HEK293 (cell line): Measurements from ENCODE around the gene ZNF488.

Experiments used
- BCL11A ChIP-seq: fragments of 450-650 bp; formaldehyde crosslinking; IDR thresholded peaks from 2 replicates; pipeline ENCODE4 v1.5.1; 2016; ENCODE audit warnings: low read depth, missing biosample characterization, missing genetic modification characterization
- SALL2 ChIP-seq: fragments of 450-650 bp; formaldehyde crosslinking; IDR thresholded peaks from 2 replicates; pipeline ENCODE4 v1.5.0; 2017; ENCODE audit warnings: missing biosample characterization, mild to moderate bottlenecking, missing genetic modification characterization, borderline replicate concordance
- ZNF214 ChIP-seq: fragments of 450-650 bp; formaldehyde crosslinking; IDR thresholded peaks from 2 replicates; pipeline ENCODE4 v1.5.1; 2017; ENCODE audit warnings: missing biosample characterization, mild to moderate bottlenecking, missing genetic modification characterization, borderline replicate concordance
- ZNF24 ChIP-seq: fragments of 450-650 bp; formaldehyde crosslinking; IDR thresholded peaks from 2 replicates; pipeline ENCODE4 v1.5.1; 2016; ENCODE audit warnings: missing biosample characterization, missing genetic modification characterization
- ZNF670 ChIP-seq: fragments of 450-650 bp; formaldehyde crosslinking; IDR thresholded peaks from 2 replicates; pipeline ENCODE4 v1.5.1; 2016; ENCODE audit warnings: missing biosample characterization, missing genetic modification characterization, low read depth
- TF ChIP-seq, protein P1 (sequence below): fragments of 450-650 bp; formaldehyde crosslinking; IDR thresholded peaks from 2 replicates; pipeline ENCODE4 v1.5.1; 2016; ENCODE audit warnings: missing biosample characterization, missing genetic modification characterization
- TF ChIP-seq, protein P2 (sequence below): fragments of 450-650 bp; formaldehyde crosslinking; IDR thresholded peaks from 2 replicates; pipeline ENCODE4 v1.5.1; 2016; ENCODE audit warnings: missing biosample characterization, missing genetic modification characterization
- TF ChIP-seq, protein P3 (sequence below): fragments of 450-650 bp; formaldehyde crosslinking; IDR thresholded peaks from 2 replicates; pipeline ENCODE4 v1.5.1; 2017; ENCODE audit warnings: missing biosample characterization, missing genetic modification characterization
- TF ChIP-seq, protein P4 (sequence below): fragments of 450-650 bp; formaldehyde crosslinking; conservative IDR thresholded peaks from 2 replicates; pipeline ENCODE4 v1.5.1; 2016; ENCODE audit warnings: low read depth, missing biosample characterization, missing genetic modification characterization

DNA sequence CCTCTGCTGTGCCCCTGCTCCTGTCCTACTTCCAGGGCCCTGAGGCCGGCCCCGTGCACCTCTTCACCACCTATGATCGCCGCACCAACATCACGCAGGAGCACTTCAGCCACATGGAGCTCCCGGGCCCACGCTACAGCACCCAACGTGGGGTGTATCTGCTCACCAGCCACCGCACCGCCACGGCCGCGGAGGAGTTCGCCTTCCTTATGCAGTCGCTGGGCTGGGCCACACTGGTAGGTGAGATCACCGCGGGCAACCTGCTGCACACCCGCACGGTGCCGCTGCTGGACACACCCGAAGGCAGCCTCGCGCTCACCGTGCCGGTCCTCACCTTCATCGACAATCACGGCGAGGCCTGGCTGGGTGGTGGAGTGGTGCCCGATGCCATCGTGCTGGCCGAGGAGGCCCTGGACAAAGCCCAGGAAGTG, 34.1 kb downstream of the ZNF488 start:
- TF ChIP-seq BCL11A (tag by site-specific recombination) (no peak), ZNF24 (tag by site-specific recombination) (no peak), ZNF214 (tag by site-specific recombination) (no peak), SALL2 (no peak), ZNF670 (tag by site-specific recombination) (no peak)
- TF ChIP-seq, protein P1, sequence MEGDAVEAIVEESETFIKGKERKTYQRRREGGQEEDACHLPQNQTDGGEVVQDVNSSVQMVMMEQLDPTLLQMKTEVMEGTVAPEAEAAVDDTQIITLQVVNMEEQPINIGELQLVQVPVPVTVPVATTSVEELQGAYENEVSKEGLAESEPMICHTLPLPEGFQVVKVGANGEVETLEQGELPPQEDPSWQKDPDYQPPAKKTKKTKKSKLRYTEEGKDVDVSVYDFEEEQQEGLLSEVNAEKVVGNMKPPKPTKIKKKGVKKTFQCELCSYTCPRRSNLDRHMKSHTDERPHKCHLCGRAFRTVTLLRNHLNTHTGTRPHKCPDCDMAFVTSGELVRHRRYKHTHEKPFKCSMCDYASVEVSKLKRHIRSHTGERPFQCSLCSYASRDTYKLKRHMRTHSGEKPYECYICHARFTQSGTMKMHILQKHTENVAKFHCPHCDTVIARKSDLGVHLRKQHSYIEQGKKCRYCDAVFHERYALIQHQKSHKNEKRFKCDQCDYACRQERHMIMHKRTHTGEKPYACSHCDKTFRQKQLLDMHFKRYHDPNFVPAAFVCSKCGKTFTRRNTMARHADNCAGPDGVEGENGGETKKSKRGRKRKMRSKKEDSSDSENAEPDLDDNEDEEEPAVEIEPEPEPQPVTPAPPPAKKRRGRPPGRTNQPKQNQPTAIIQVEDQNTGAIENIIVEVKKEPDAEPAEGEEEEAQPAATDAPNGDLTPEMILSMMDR: no peak
- TF ChIP-seq, protein P2, sequence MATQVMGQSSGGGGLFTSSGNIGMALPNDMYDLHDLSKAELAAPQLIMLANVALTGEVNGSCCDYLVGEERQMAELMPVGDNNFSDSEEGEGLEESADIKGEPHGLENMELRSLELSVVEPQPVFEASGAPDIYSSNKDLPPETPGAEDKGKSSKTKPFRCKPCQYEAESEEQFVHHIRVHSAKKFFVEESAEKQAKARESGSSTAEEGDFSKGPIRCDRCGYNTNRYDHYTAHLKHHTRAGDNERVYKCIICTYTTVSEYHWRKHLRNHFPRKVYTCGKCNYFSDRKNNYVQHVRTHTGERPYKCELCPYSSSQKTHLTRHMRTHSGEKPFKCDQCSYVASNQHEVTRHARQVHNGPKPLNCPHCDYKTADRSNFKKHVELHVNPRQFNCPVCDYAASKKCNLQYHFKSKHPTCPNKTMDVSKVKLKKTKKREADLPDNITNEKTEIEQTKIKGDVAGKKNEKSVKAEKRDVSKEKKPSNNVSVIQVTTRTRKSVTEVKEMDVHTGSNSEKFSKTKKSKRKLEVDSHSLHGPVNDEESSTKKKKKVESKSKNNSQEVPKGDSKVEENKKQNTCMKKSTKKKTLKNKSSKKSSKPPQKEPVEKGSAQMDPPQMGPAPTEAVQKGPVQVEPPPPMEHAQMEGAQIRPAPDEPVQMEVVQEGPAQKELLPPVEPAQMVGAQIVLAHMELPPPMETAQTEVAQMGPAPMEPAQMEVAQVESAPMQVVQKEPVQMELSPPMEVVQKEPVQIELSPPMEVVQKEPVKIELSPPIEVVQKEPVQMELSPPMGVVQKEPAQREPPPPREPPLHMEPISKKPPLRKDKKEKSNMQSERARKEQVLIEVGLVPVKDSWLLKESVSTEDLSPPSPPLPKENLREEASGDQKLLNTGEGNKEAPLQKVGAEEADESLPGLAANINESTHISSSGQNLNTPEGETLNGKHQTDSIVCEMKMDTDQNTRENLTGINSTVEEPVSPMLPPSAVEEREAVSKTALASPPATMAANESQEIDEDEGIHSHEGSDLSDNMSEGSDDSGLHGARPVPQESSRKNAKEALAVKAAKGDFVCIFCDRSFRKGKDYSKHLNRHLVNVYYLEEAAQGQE (tag by site-specific recombination): no peak
- TF ChIP-seq, protein P3, sequence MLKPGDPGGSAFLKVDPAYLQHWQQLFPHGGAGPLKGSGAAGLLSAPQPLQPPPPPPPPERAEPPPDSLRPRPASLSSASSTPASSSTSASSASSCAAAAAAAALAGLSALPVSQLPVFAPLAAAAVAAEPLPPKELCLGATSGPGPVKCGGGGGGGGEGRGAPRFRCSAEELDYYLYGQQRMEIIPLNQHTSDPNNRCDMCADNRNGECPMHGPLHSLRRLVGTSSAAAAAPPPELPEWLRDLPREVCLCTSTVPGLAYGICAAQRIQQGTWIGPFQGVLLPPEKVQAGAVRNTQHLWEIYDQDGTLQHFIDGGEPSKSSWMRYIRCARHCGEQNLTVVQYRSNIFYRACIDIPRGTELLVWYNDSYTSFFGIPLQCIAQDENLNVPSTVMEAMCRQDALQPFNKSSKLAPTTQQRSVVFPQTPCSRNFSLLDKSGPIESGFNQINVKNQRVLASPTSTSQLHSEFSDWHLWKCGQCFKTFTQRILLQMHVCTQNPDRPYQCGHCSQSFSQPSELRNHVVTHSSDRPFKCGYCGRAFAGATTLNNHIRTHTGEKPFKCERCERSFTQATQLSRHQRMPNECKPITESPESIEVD (tag by site-specific recombination): no peak
- TF ChIP-seq, protein P4, sequence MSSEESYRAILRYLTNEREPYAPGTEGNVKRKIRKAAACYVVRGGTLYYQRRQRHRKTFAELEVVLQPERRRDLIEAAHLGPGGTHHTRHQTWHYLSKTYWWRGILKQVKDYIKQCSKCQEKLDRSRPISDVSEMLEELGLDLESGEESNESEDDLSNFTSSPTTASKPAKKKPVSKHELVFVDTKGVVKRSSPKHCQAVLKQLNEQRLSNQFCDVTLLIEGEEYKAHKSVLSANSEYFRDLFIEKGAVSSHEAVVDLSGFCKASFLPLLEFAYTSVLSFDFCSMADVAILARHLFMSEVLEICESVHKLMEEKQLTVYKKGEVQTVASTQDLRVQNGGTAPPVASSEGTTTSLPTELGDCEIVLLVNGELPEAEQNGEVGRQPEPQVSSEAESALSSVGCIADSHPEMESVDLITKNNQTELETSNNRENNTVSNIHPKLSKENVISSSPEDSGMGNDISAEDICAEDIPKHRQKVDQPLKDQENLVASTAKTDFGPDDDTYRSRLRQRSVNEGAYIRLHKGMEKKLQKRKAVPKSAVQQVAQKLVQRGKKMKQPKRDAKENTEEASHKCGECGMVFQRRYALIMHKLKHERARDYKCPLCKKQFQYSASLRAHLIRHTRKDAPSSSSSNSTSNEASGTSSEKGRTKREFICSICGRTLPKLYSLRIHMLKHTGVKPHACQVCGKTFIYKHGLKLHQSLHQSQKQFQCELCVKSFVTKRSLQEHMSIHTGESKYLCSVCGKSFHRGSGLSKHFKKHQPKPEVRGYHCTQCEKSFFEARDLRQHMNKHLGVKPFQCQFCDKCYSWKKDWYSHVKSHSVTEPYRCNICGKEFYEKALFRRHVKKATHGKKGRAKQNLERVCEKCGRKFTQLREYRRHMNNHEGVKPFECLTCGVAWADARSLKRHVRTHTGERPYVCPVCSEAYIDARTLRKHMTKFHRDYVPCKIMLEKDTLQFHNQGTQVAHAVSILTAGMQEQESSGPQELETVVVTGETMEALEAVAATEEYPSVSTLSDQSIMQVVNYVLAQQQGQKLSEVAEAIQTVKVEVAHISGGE (tag by site-specific recombination): no peak
